MM.1S (cell line): Measurements from ENCODE around the gene DUS2.

Experiments
- EZH2 ChIP-seq: fragments of 300-600 bp; sonication (generic); optimal IDR thresholded peaks from 2 replicates; pipeline ENCODE3; 2017; ENCODE audit warnings: low read depth, mild to moderate bottlenecking, antibody characterized with exemption, low read length, mixed read lengths
- EZH2phosphoT487 ChIP-seq: fragments of 300-600 bp; sonication (generic); IDR thresholded peaks from 2 replicates; pipeline ENCODE4 v1.6.1; 2018; ENCODE audit warnings: antibody characterized with exemption, low read length
- TF ChIP-seq, protein P1 (sequence below): fragments of 300-600 bp; sonication (generic); IDR thresholded peaks from 2 replicates; pipeline ENCODE4 v1.5.1; 2016; ENCODE audit warnings: antibody characterized with exemption, low read length, mixed read lengths

DNA sequence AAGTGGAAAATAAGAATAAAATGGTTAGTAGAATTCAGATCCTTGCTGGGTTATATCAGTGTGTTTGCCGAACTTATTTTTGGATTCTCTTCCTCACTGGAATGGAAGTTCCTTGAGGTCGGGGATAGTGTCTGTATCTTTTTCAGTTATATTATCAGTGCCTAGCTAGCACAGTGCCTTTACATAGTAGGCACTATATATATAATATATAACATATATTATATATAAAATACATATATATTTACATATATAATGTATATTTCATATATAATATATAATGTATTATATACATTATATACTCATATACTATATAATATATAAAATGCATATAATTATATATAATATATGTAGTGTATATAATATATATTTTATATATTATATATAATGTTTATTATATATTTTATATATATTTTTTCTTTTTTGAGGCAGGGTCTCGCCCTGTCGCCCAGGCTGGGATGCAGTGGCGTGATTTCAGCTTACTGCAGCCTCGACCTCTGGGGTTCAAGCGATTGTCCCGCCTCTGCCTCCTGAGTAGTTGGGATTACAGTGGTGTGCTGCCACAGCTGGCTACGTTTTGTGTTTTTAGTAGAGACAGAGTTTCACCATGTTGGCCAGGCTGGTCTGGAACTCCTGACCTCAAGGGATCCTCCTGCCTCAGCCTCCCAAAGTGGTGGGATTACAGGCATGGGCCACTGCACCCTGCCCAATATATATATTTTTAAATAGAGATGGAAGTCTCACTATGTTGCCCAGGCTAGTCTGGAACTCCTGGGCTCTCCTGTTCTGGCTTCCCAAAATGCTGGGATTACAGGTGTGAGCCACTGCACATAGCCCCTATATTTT, 65.3 kb downstream of the DUS2 start:
- TF ChIP-seq EZH2 (no peak), EZH2phosphoT487 (no peak)
- TF ChIP-seq, protein P1, sequence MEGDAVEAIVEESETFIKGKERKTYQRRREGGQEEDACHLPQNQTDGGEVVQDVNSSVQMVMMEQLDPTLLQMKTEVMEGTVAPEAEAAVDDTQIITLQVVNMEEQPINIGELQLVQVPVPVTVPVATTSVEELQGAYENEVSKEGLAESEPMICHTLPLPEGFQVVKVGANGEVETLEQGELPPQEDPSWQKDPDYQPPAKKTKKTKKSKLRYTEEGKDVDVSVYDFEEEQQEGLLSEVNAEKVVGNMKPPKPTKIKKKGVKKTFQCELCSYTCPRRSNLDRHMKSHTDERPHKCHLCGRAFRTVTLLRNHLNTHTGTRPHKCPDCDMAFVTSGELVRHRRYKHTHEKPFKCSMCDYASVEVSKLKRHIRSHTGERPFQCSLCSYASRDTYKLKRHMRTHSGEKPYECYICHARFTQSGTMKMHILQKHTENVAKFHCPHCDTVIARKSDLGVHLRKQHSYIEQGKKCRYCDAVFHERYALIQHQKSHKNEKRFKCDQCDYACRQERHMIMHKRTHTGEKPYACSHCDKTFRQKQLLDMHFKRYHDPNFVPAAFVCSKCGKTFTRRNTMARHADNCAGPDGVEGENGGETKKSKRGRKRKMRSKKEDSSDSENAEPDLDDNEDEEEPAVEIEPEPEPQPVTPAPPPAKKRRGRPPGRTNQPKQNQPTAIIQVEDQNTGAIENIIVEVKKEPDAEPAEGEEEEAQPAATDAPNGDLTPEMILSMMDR = no peak
